Transverse colon (tissue), 4 donors: Measurements from ENCODE around the gene NDST3. TPM values are rescaled to one million over a fixed set of nuclear protein-coding genes. Genes with fewer than 3 reads are reported as not detected.

Experiments used
- DNase-seq: peaks from one replicate; pipeline ENCODE4 v3.0.0-alpha.2; 2019
- H3K27ac ChIP-seq, 4 donors: fragments of 200-600 bp; sonication (generic); 2 replicates each; pipeline ENCODE4 v1.5.1; 2016 to 2018; ENCODE audit warnings: inconsistent platforms in 4 of 4
- H3K27me3 ChIP-seq: fragments of 200-600 bp; sonication (generic); 2 replicates; pipeline ENCODE4 v1.5.1; 2017; ENCODE audit warnings: inconsistent platforms
- H3K36me3 ChIP-seq, 4 donors: fragments of 200-600 bp; sonication (generic); 2 replicates each; pipeline ENCODE4 v1.5.1; 2017 to 2019; ENCODE audit warnings: inconsistent platforms in 4 of 4
- H3K4me1 ChIP-seq, 4 donors: fragments of 200-600 bp; sonication (generic); 2 replicates each; pipeline ENCODE4 v1.5.1; 2017 to 2020; ENCODE audit warnings: inconsistent platforms in 4 of 4
- H3K4me3 ChIP-seq, 4 donors: fragments of 200-600 bp; sonication (generic); 1 replicate in 1 of 4; 2 replicates in 3 of 4; pipeline versions ENCODE4 v1.5.1 to v1.6.1; 2017 to 2019; ENCODE audit warnings: inconsistent platforms in 4 of 4
- H3K9me3 ChIP-seq, 2 donors: fragments of 200-600 bp; sonication (generic); 2 replicates each; pipeline ENCODE4 v1.5.1; 2017 to 2019; ENCODE audit warnings: inconsistent platforms in 2 of 2
- EP300 ChIP-seq: sonication (generic); formaldehyde crosslinking; IDR thresholded peaks from one replicate; pipeline ENCODE4 v1.6.1; 2017; ENCODE audit warnings: antibody characterized with exemption, low read depth
- POLR2A ChIP-seq: fragments of 450-650 bp; IDR thresholded peaks from one replicate; pipeline ENCODE4 v1.6.1; 2016; ENCODE audit warnings: antibody characterized with exemption, mild to moderate bottlenecking, moderate library complexity
- POLR2AphosphoS5 ChIP-seq, 3 donors: sonication (generic); formaldehyde crosslinking; IDR thresholded peaks; one replicate each; pipeline ENCODE4 v1.6.1; 2016; ENCODE audit warnings: antibody characterized with exemption in 3 of 3
- WGBS, 2 donors: methylation state at CpG; one replicate each; pipeline ENCODE4 v1.1.5; 2018; ENCODE audit warnings: low coverage in 1 of 2; 5-methylcytosine and 5-hydroxymethylcytosine counted together
- in situ Hi-C, 4 donors: fragments of 200-750 bp; cut with MboI; loops; one replicate each; pipeline versions ENCODE4 v1.15.0 to v1.15.1; 2017; ENCODE audit warnings: low sequenced_read_pairs in 3 of 4, low pct_ligation_motif_present in 1 of 4, low pct_unique_long_range_greater_than_20kb in 1 of 4
- intact Hi-C: fragments of 100-400 bp; cut with DNase I; formaldehyde crosslinking; loops from one replicate; pipeline ENCODE4 v1.15.1; 2023; ENCODE audit warnings: low total_unique reads
- total RNA-seq, 4 donors: library from RNA; depleted of rRNA; stranded (reverse); fragments of >200 nt; gene quantifications; one replicate each; pipeline ENCODE4 v1.1.0, GENCODE V29; 2016
- TF ChIP-seq, protein P1 (sequence below), 5 experiments: fragments of 200-600 bp in 3 of 5; fragments of 450-650 bp in 2 of 5; sonication (generic) in 3 of 5; IDR thresholded peaks; 1 replicate in 2 of 5; 2 replicates in 3 of 5; pipeline ENCODE4 v1.5.1; 2016 to 2017; ENCODE audit warnings: antibody characterized with exemption in 5 of 5, inconsistent platforms in 3 of 5, mild to moderate bottlenecking in 2 of 5, moderate library complexity in 1 of 5

The NDST3 gene
- total RNA-seq, 4 donors from 2014 or later: 0.14 to 1.5 TPM; not detected in 2

GRCh38 chr4:118076958-118077766 lies 42.9 kb downstream of the NDST3 start:
- TF ChIP-seq EP300: no peak
- TF ChIP-seq, protein P1, sequence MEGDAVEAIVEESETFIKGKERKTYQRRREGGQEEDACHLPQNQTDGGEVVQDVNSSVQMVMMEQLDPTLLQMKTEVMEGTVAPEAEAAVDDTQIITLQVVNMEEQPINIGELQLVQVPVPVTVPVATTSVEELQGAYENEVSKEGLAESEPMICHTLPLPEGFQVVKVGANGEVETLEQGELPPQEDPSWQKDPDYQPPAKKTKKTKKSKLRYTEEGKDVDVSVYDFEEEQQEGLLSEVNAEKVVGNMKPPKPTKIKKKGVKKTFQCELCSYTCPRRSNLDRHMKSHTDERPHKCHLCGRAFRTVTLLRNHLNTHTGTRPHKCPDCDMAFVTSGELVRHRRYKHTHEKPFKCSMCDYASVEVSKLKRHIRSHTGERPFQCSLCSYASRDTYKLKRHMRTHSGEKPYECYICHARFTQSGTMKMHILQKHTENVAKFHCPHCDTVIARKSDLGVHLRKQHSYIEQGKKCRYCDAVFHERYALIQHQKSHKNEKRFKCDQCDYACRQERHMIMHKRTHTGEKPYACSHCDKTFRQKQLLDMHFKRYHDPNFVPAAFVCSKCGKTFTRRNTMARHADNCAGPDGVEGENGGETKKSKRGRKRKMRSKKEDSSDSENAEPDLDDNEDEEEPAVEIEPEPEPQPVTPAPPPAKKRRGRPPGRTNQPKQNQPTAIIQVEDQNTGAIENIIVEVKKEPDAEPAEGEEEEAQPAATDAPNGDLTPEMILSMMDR (IDR thresholded peaks at IDR 0.05): peak in 4 of 5 experiments; percentile 13 to 33 (median 32)
- no peaks in the 10 kb centered on the region for H3K9me3 ChIP-seq
- in situ Hi-C loops (no loop called here), intact Hi-C loops (no loop called here)
- no peak overlapping the region for H3K4me3 ChIP-seq
- H3K27me3 ChIP-seq: no peaks in the 10 kb centered on the region
- no peak overlapping the region for H3K27ac ChIP-seq
- 40 to 54% methylated on average over 1 to 7 of the region's 8 CpGs for WGBS, 2 donors
- H3K36me3 ChIP-seq: no peaks in the 10 kb centered on the region
- peak; percentile 11 for DNase-seq
- no peaks in the 10 kb centered on the region for H3K4me1 ChIP-seq

DNA sequence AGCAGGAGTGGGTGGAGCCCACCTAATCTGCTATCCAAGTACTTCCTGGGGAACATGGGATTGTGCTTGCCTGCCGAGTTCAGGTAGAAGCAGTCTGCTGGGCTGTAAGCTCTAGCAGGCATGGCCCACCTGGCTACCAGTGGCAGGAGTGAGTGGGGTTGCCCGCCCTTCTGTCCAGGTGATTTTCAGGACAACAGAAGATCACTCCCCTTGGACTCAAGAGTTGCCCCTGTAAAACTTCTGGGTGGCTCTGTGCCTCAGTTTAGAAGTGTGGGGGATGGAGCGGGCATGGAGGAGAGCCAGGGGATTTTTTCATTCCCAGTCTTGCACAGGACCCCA lies 43.5 kb downstream of the NDST3 start:
- Histone ChIP-seq H3K36me3 (no peaks in the 10 kb centered on the region), H3K9me3 (no peaks in the 10 kb centered on the region), H3K4me3 (no peak overlapping the region), H3K27ac (no peak overlapping the region), H3K4me1 (no peaks in the 10 kb centered on the region), H3K27me3 (no peaks in the 10 kb centered on the region)
- TF ChIP-seq EP300: no peak
- TF ChIP-seq, protein P1 (IDR thresholded peaks at IDR 0.05): no peak
- no peak for TF ChIP-seq POLR2AphosphoS5 (IDR thresholded peaks at IDR 0.05)
- TF ChIP-seq POLR2A: no peak
- DNase-seq: no peak
- 84% methylated on average over 2 of the region's 3 CpGs; no CpG with 5 or more reads in 1 of the 2 donors for WGBS, 2 donors
- intact Hi-C loops (no loop called here), in situ Hi-C loops (no loop called here)

DNA sequence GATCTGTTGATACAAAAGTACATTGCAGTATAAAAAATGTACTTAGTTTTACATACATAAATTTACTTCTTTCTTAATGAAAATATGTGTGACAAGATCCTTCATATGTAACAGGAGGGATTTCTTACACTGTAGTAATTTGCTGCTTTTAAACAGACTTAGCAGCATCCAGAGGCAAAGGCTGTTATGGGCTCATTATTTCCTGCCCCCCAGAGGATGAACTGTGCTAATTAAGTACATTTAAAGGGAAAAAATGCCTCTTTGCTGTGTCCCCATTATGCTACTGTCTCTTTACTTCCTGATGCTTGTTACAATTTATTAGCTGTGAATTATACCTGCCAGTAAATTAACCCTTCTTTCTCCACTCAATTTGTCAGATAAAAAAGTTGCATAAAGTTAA lies 47.1 kb downstream of the NDST3 start:
- H3K27ac ChIP-seq: no peak overlapping the region
- no peak for TF ChIP-seq POLR2AphosphoS5 (IDR thresholded peaks at IDR 0.05)
- TF ChIP-seq POLR2A: no peak
- TF ChIP-seq, protein P1 (IDR thresholded peaks at IDR 0.05): no peak
- no peak for TF ChIP-seq EP300
- in situ Hi-C loops (no loop called here), intact Hi-C loops (no loop called here)
- no peak overlapping the region for H3K4me3 ChIP-seq
- no peak for DNase-seq
- H3K36me3 ChIP-seq: no peaks in the 10 kb centered on the region
- H3K4me1 ChIP-seq: no peaks in the 10 kb centered on the region
- no peaks in the 10 kb centered on the region for H3K27me3 ChIP-seq
- no peaks in the 10 kb centered on the region for H3K9me3 ChIP-seq

DNA sequence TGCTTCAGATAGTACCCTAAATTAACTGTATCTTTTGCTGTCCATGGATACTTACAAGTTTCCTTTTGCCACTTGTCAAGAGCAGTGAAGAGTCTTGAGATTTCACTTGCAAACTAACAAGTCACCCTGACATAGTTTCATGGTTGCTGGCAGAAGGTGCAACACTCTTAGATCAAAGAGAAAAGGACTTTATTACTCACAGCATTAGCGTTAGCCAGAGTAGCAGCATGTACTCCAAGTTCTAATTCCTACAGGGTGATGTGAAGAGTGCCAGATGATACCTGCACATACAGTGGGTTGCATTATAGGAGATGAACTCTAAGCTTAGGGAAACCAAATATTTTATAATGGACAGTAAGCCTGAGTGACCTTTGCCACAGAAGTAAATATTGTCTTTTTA lies 47.9 kb downstream of the NDST3 start:
- in situ Hi-C loops: no loop called here
- TF ChIP-seq POLR2AphosphoS5 (IDR thresholded peaks at IDR 0.05) (no peak), POLR2A (no peak), EP300 (no peak)
- TF ChIP-seq, protein P1 (IDR thresholded peaks at IDR 0.05): no peak
- no peak for DNase-seq
- intact Hi-C loops: no loop called here
- no peak overlapping the region for H3K4me3 ChIP-seq
- no peaks in the 10 kb centered on the region for H3K27me3 ChIP-seq
- H3K36me3 ChIP-seq: no peaks in the 10 kb centered on the region
- H3K27ac ChIP-seq: no peak overlapping the region
- WGBS, 2 donors: 20 to 61% methylated on average over 1 of the region's 1 CpG
- H3K9me3 ChIP-seq: no peaks in the 10 kb centered on the region
- H3K4me1 ChIP-seq: no peaks in the 10 kb centered on the region
